ENCODE measurements around the gene MEGF8.
A peak's percentile ranks its signal among the peaks of the same experiment; 100 is the strongest.

The MEGF8 gene, protein sequence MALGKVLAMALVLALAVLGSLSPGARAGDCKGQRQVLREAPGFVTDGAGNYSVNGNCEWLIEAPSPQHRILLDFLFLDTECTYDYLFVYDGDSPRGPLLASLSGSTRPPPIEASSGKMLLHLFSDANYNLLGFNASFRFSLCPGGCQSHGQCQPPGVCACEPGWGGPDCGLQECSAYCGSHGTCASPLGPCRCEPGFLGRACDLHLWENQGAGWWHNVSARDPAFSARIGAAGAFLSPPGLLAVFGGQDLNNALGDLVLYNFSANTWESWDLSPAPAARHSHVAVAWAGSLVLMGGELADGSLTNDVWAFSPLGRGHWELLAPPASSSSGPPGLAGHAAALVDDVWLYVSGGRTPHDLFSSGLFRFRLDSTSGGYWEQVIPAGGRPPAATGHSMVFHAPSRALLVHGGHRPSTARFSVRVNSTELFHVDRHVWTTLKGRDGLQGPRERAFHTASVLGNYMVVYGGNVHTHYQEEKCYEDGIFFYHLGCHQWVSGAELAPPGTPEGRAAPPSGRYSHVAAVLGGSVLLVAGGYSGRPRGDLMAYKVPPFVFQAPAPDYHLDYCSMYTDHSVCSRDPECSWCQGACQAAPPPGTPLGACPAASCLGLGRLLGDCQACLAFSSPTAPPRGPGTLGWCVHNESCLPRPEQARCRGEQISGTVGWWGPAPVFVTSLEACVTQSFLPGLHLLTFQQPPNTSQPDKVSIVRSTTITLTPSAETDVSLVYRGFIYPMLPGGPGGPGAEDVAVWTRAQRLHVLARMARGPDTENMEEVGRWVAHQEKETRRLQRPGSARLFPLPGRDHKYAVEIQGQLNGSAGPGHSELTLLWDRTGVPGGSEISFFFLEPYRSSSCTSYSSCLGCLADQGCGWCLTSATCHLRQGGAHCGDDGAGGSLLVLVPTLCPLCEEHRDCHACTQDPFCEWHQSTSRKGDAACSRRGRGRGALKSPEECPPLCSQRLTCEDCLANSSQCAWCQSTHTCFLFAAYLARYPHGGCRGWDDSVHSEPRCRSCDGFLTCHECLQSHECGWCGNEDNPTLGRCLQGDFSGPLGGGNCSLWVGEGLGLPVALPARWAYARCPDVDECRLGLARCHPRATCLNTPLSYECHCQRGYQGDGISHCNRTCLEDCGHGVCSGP (N-terminal part only)

DNA sequence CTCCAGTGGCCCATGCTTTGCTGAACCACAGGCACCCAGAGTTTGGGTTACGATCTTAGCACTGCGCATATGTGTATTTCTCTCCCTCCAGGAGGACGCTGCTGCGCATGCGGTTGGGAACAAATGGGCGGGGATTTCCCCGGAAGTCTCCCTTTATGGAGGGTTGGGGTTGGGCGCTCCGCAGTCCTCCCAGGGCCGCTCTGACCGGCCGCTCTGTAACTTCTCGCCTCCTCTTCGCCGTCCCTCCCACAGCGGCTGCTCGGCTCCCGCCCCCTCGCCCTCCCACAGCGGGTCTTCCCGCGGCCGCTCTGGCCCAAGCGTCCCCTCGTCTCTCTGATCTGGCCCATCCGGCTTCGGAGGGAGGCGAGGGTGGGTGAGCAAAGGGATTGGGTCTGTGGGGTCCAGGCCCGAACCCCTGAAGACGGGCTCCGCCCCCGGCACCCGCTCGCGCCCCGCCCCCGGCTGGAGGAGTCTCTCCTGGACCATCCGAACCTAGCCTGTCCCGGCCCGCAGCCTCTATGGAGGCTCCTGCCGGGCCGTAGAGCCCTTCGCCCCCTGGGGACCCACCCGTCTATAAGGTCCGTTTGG, at the start of gene MEGF8:
TSS of gene MEGF8 (plus strand) at position 328 of the 588 bp plus-strand sequence. CDS start 609 bp downstream, outside the sequence.
- H3K4me1 ChIP-seq (ENCODE audit: control insufficient read depth, insufficient read depth, low read length): no peaks in the 10 kb centered on the region
- H3K27me3 ChIP-seq (ENCODE audit: control insufficient read depth, insufficient read depth, low read length): no peaks in the 10 kb centered on the region
- peak; percentile 98 for DNase-seq (ENCODE audit: low read depth, low spot score)
- peak within 1 kb of the TSS; percentile 66 for H3K4me3 ChIP-seq (ENCODE audit: low read length)
- H3K27ac ChIP-seq (ENCODE audit: low read length): no peak within 1 kb of the TSS
- H3K36me3 ChIP-seq (ENCODE audit: control insufficient read depth, insufficient read depth, low read length): no peaks in the 10 kb centered on the region
- no CpG with 5 or more reads among the region's 45 CpGs for WGBS (ENCODE audit: insufficient coverage, insufficient read length)
- H3K9me3 ChIP-seq (ENCODE audit: control insufficient read depth, insufficient read depth, low read length): no peaks in the 10 kb centered on the region

GRCh38 chr19:42276284-42276683, 49.2 kb upstream of the MEGF8 start:
- Histone ChIP-seq H3K4me3 (ENCODE audit: low read length) (no peak overlapping the region), H3K36me3 (ENCODE audit: control insufficient read depth, insufficient read depth, low read length) (peaks cover 12% of the 10 kb centered on the region; the same call in 1 of the 2 replicates), H3K4me1 (ENCODE audit: control insufficient read depth, insufficient read depth, low read length) (peaks cover 2% of the 10 kb centered on the region; the same call in 1 of the 2 replicates), H3K27ac (ENCODE audit: low read length) (no peak overlapping the region), H3K27me3 (ENCODE audit: control insufficient read depth, insufficient read depth, low read length) (no peaks in the 10 kb centered on the region), H3K9me3 (ENCODE audit: control insufficient read depth, insufficient read depth, low read length) (no peaks in the 10 kb centered on the region)
- no peak for DNase-seq (ENCODE audit: low read depth, low spot score)
- WGBS (ENCODE audit: insufficient coverage, insufficient read length): no CpG with 5 or more reads among the region's 3 CpGs

- Histone ChIP-seq H3K9me3 (ENCODE audit: control insufficient read depth, insufficient read depth, low read length) (no peaks in the 10 kb centered on the region), H3K4me3 (ENCODE audit: low read length) (no peak overlapping the region), H3K36me3 (ENCODE audit: control insufficient read depth, insufficient read depth, low read length) (peaks cover 12% of the 10 kb centered on the region; the same call in 1 of the 2 replicates), H3K4me1 (ENCODE audit: control insufficient read depth, insufficient read depth, low read length) (peaks cover 2% of the 10 kb centered on the region; the same call in 1 of the 2 replicates), H3K27ac (ENCODE audit: low read length) (no peak overlapping the region), H3K27me3 (ENCODE audit: control insufficient read depth, insufficient read depth, low read length) (no peaks in the 10 kb centered on the region)
- DNase-seq (ENCODE audit: low read depth, low spot score): no peak
- WGBS (ENCODE audit: insufficient coverage, insufficient read length): no CpG with 5 or more reads among the region's 4 CpGs
These were observed 48.6 kb upstream of the MEGF8 start for GRCh38 chr19:42276821-42277220.

- H3K4me3 ChIP-seq (ENCODE audit: low read length): no peak overlapping the region
- peaks cover 11% of the 10 kb centered on the region; the same call in 1 of the 2 replicates for H3K36me3 ChIP-seq (ENCODE audit: control insufficient read depth, insufficient read depth, low read length)
- H3K9me3 ChIP-seq (ENCODE audit: control insufficient read depth, insufficient read depth, low read length): no peaks in the 10 kb centered on the region
- no peak for DNase-seq (ENCODE audit: low read depth, low spot score)
- no peaks in the 10 kb centered on the region for H3K27me3 ChIP-seq (ENCODE audit: control insufficient read depth, insufficient read depth, low read length)
- peaks cover 8% of the 10 kb centered on the region for H3K4me1 ChIP-seq (ENCODE audit: control insufficient read depth, insufficient read depth, low read length)
- no CpG with 5 or more reads among the region's 10 CpGs for WGBS (ENCODE audit: insufficient coverage, insufficient read length)
- H3K27ac ChIP-seq (ENCODE audit: low read length): no peak overlapping the region
These were observed 47.5 kb upstream of the MEGF8 start for GRCh38 chr19:42277821-42278451.

GRCh38 chr19:42278452-42279154, 46.8 kb upstream of the MEGF8 start:
- Histone ChIP-seq H3K27ac (ENCODE audit: low read length) (no peak overlapping the region), H3K36me3 (ENCODE audit: control insufficient read depth, insufficient read depth, low read length) (peaks cover 5% of the 10 kb centered on the region; the same call in 1 of the 2 replicates), H3K9me3 (ENCODE audit: control insufficient read depth, insufficient read depth, low read length) (no peaks in the 10 kb centered on the region), H3K27me3 (ENCODE audit: control insufficient read depth, insufficient read depth, low read length) (no peaks in the 10 kb centered on the region), H3K4me1 (ENCODE audit: control insufficient read depth, insufficient read depth, low read length) (peaks cover 14% of the 10 kb centered on the region), H3K4me3 (ENCODE audit: low read length) (no peak overlapping the region)
- no CpG with 5 or more reads among the region's 5 CpGs for WGBS (ENCODE audit: insufficient coverage, insufficient read length)
- DNase-seq (ENCODE audit: low read depth, low spot score): no peak

GRCh38 chr19:42279155-42279901, 46.1 kb upstream of the MEGF8 start:
- no peaks in the 10 kb centered on the region for H3K9me3 ChIP-seq (ENCODE audit: control insufficient read depth, insufficient read depth, low read length)
- no peak for DNase-seq (ENCODE audit: low read depth, low spot score)
- peaks cover 14% of the 10 kb centered on the region for H3K4me1 ChIP-seq (ENCODE audit: control insufficient read depth, insufficient read depth, low read length)
- peak overlapping the region; percentile 83; the same call in 1 of the 2 replicates for H3K4me3 ChIP-seq (ENCODE audit: low read length)
- H3K36me3 ChIP-seq (ENCODE audit: control insufficient read depth, insufficient read depth, low read length): peaks cover under 1% of the 10 kb centered on the region; the same call in 1 of the 2 replicates
- no peak overlapping the region for H3K27ac ChIP-seq (ENCODE audit: low read length)
- no peaks in the 10 kb centered on the region for H3K27me3 ChIP-seq (ENCODE audit: control insufficient read depth, insufficient read depth, low read length)
- no CpG with 5 or more reads among the region's 6 CpGs for WGBS (ENCODE audit: insufficient coverage, insufficient read length)

- Histone ChIP-seq H3K36me3 (ENCODE audit: control insufficient read depth, insufficient read depth, low read length) (no peaks in the 10 kb centered on the region), H3K27me3 (ENCODE audit: control insufficient read depth, insufficient read depth, low read length) (no peaks in the 10 kb centered on the region), H3K4me3 (ENCODE audit: low read length) (peak overlapping the region; percentile 83), H3K9me3 (ENCODE audit: control insufficient read depth, insufficient read depth, low read length) (no peaks in the 10 kb centered on the region), H3K27ac (ENCODE audit: low read length) (no peak overlapping the region), H3K4me1 (ENCODE audit: control insufficient read depth, insufficient read depth, low read length) (peaks cover 16% of the 10 kb centered on the region)
- WGBS (ENCODE audit: insufficient coverage, insufficient read length): no CpG with 5 or more reads among the region's 89 CpGs
- no peak for DNase-seq (ENCODE audit: low read depth, low spot score)
These were observed 45.3 kb upstream of the MEGF8 start for GRCh38 chr19:42279902-42280814.

DNA sequence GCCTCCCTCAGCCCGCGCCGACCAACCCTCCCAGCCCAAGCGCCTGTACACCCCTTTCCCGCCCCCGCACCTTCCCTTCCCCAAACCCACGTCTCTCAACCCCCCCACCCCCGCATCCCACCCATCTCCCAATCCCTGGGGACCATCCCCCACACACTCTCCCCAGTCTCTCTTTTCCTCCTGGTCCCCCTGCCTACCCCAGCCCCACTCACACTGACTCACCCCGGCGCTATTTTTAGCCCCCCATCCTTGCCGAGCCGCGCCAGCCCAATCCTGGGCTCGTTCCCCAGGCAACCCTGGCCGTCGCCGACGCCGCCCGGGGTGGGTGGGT, 44.7 kb upstream of the MEGF8 start:
- WGBS (ENCODE audit: insufficient coverage, insufficient read length): no CpG with 5 or more reads among the region's 20 CpGs
- no peak for DNase-seq (ENCODE audit: low read depth, low spot score)
- Histone ChIP-seq H3K4me1 (ENCODE audit: control insufficient read depth, insufficient read depth, low read length) (peaks cover 18% of the 10 kb centered on the region), H3K4me3 (ENCODE audit: low read length) (peak overlapping the region; percentile 83), H3K36me3 (ENCODE audit: control insufficient read depth, insufficient read depth, low read length) (no peaks in the 10 kb centered on the region), H3K9me3 (ENCODE audit: control insufficient read depth, insufficient read depth, low read length) (no peaks in the 10 kb centered on the region), H3K27me3 (ENCODE audit: control insufficient read depth, insufficient read depth, low read length) (no peaks in the 10 kb centered on the region), H3K27ac (ENCODE audit: low read length) (no peak overlapping the region)
